Heart left ventricle (tissue), 13 donors: ENCODE measurements around the gene RAB6B.

Experiments used
- POLR2A ChIP-seq, 2 donors: fragments of 450-650 bp; IDR thresholded peaks; one replicate each; pipeline ENCODE4 v1.6.1; 2017; ENCODE audit warnings: antibody characterized with exemption in 2 of 2, mild to moderate bottlenecking in 2 of 2, moderate library complexity in 2 of 2
- TF ChIP-seq, protein P1 (sequence below), 12 donors: fragments of 200-600 bp; sonication (generic) in 4 of 12; IDR thresholded peaks; one replicate each; pipeline versions ENCODE4 v1.5.0 to v1.8.0; 2018 to 2022; ENCODE audit warnings: antibody characterized with exemption in 12 of 12, mild to moderate bottlenecking in 5 of 12
- donor health status: ischemic (EF 13 %, LVEDD 7.1; RV severe dilation, severe dysfunction).
- donor health status: DM: no; HTN: yes; CAD: no.
- donor health status: DM: no; HTN: no; CAD: no.
- donor health status: ischemic (EF 25% LVEDD 6.9; RV normal size, moderate dysfunction).
- donor health status: ischemic (EF 25% LVEDD 5.7; RV mildly dilated, moderate dysfunction).
- donor health status: ischemic (EF 35%, LVEDD 5.7; RV mildly dilated, moderate dysfunction).
- donor health status: nonischemic (EF 11% LVEDD 7.7; RV severe dilation, severe dysfunction).
- donor health status: DM: yes; HTN: yes; CAD: no.
- donor health status: PGD.
- donor health status: ischemic (EF 29% LVEDD 5.4; RV normal size, mild dysfunction).
- donor health status: nonischemic (EF 23%, LVEDD 6.1; RV moderate dilation, normal function).

DNA sequence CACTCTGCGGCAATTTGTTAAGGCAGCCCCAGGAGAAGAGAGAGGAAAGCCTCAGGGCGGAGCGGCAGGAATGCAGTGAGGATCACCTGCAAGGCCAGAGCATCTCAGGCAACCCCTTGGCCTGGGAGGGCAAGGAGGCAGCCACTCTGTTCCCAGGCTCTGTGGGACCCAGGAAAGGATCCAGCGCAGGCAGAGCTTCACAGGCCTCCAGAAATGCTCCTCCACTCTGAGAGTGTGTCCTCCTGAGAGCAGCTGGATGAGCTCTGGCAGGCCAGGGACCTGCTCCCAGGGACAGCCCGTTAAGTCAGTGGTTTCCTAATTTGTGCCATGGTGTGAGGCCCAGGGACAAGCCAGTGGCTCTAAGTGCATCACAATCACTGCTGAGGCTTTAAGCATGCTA lies 35.2 kb downstream of the RAB6B start:
- no peak for TF ChIP-seq POLR2A (IDR thresholded peaks at IDR 0.05)
- TF ChIP-seq, protein P1, sequence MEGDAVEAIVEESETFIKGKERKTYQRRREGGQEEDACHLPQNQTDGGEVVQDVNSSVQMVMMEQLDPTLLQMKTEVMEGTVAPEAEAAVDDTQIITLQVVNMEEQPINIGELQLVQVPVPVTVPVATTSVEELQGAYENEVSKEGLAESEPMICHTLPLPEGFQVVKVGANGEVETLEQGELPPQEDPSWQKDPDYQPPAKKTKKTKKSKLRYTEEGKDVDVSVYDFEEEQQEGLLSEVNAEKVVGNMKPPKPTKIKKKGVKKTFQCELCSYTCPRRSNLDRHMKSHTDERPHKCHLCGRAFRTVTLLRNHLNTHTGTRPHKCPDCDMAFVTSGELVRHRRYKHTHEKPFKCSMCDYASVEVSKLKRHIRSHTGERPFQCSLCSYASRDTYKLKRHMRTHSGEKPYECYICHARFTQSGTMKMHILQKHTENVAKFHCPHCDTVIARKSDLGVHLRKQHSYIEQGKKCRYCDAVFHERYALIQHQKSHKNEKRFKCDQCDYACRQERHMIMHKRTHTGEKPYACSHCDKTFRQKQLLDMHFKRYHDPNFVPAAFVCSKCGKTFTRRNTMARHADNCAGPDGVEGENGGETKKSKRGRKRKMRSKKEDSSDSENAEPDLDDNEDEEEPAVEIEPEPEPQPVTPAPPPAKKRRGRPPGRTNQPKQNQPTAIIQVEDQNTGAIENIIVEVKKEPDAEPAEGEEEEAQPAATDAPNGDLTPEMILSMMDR (IDR thresholded peaks at IDR 0.05): no peak
